ENCODE results near the gene DICER1.

DNA sequence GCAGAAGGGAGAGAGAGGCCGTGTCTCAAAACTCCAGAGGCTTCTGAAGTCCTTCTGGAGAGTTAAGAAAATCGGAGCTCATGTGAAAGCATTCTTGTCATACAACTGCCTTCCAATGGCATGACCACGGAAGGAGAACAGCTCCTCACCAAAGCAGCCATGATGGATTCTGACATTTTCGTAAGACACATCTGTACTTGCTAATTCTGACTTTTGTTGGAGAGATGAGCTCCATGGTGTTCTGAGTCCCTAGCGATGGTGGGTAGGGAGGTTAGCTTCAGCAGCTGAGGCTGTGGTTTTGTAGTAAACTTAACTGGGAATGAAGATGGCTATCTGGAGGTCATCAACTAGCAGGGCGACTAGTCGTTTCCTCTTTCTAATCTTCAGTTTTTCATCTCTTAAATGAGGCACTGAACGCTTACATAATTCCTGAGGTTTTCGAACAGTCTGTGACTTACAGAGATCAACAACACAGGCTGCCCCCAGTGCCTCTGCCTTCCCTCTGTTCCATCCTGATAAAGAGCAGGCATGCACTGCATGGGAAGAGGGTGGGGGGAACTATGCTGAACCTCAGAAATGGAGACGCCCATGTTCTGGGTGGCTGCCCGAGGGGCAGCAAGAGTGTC lies 28.6 kb upstream of the DICER1 start:
- TF ChIP-seq EP300 (conservative IDR thresholded peaks at IDR 0.05; ENCODE audit: poor library complexity, severe bottlenecking) (no peak), POLR2AphosphoS5 (IDR thresholded peaks at IDR 0.05) (no peak), EZH2 (IDR thresholded peaks at IDR 0.05; ENCODE audit: borderline replicate concordance, insufficient read depth, low read length, poor library complexity, severe bottlenecking) (no peak), MXI1 (conservative IDR thresholded peaks at IDR 0.05; ENCODE audit: poor library complexity, severe bottlenecking) (no peak), RAD21 (conservative IDR thresholded peaks at IDR 0.05) (no peak), TAF1 (IDR thresholded peaks at IDR 0.05; ENCODE audit: low read depth) (no peak)
- TF ChIP-seq, protein P1, sequence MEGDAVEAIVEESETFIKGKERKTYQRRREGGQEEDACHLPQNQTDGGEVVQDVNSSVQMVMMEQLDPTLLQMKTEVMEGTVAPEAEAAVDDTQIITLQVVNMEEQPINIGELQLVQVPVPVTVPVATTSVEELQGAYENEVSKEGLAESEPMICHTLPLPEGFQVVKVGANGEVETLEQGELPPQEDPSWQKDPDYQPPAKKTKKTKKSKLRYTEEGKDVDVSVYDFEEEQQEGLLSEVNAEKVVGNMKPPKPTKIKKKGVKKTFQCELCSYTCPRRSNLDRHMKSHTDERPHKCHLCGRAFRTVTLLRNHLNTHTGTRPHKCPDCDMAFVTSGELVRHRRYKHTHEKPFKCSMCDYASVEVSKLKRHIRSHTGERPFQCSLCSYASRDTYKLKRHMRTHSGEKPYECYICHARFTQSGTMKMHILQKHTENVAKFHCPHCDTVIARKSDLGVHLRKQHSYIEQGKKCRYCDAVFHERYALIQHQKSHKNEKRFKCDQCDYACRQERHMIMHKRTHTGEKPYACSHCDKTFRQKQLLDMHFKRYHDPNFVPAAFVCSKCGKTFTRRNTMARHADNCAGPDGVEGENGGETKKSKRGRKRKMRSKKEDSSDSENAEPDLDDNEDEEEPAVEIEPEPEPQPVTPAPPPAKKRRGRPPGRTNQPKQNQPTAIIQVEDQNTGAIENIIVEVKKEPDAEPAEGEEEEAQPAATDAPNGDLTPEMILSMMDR (IDR thresholded peaks at IDR 0.05; ENCODE audit: poor library complexity, severe bottlenecking), result no peak
- TF ChIP-seq, protein P2, sequence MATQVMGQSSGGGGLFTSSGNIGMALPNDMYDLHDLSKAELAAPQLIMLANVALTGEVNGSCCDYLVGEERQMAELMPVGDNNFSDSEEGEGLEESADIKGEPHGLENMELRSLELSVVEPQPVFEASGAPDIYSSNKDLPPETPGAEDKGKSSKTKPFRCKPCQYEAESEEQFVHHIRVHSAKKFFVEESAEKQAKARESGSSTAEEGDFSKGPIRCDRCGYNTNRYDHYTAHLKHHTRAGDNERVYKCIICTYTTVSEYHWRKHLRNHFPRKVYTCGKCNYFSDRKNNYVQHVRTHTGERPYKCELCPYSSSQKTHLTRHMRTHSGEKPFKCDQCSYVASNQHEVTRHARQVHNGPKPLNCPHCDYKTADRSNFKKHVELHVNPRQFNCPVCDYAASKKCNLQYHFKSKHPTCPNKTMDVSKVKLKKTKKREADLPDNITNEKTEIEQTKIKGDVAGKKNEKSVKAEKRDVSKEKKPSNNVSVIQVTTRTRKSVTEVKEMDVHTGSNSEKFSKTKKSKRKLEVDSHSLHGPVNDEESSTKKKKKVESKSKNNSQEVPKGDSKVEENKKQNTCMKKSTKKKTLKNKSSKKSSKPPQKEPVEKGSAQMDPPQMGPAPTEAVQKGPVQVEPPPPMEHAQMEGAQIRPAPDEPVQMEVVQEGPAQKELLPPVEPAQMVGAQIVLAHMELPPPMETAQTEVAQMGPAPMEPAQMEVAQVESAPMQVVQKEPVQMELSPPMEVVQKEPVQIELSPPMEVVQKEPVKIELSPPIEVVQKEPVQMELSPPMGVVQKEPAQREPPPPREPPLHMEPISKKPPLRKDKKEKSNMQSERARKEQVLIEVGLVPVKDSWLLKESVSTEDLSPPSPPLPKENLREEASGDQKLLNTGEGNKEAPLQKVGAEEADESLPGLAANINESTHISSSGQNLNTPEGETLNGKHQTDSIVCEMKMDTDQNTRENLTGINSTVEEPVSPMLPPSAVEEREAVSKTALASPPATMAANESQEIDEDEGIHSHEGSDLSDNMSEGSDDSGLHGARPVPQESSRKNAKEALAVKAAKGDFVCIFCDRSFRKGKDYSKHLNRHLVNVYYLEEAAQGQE (IDR thresholded peaks at IDR 0.05; ENCODE audit: borderline replicate concordance), result no peak

Data from neural cell (in vitro differentiated cells).